GM12878 (cell line): ENCODE measurements around the gene LRP2BP. TPM values are rescaled to one million over a fixed set of nuclear protein-coding genes. Genes with fewer than 3 reads are reported as not detected.
"Not testable (repeated sequence)": the region's sequence is repeated elsewhere in the genome, so short reads cannot be mapped to it uniquely, and the experiment has no call there.

Source experiments
- ATAC-seq: fragments of 200-7000 bp; cut with Tn5 transposase; 3 replicates; pipeline ENCODE4 v1.9.1; 2020; ENCODE audit warnings: mild to moderate bottlenecking, moderate library complexity
- BruUV-seq: library from RNA; stranded (reverse); fragments of 400-500 nt; replicated peaks from 2 replicates; lab custom pipeline; 2021; lab: Mats Ljungman, UMichigan
- CTCF ChIA-PET: fragments of 300-600 bp; sonication (Branson Sonifier 250); formaldehyde crosslinking; extraction: SDS; loops from one replicate; lab custom pipeline; 2021; ENCODE audit warnings: inconsistent platforms; lab: Yijun Ruan, JAX
- POLR2A ChIA-PET: fragments of 350-600 bp; formaldehyde crosslinking; extraction: SDS; loops from one replicate; lab custom pipeline; 2021; ENCODE audit warnings: inconsistent platforms; lab: Charles Lee
- RAD21 ChIA-PET: fragments of 300-600 bp; sonication (Branson Sonifier 250); formaldehyde crosslinking; loops from one replicate; lab custom pipeline; 2023; ENCODE audit warnings: antibody characterized with exemption; ENCODE audit not compliant: unreplicated experiment; lab: Charles Lee
- SMC1A ChIA-PET: fragments of 300-600 bp; sonication (Branson Sonifier 250); formaldehyde crosslinking; loops from one replicate; lab custom pipeline; 2023; ENCODE audit not compliant: unreplicated experiment, uncharacterized antibody; lab: Charles Lee
- DNase-seq: peaks from one replicate; pipeline ENCODE4 v3.0.0-alpha.2; 2011; ENCODE audit warnings: low read depth, low spot score
- FAIRE-seq: peaks from 3 replicates; lab custom pipeline; 2011; peaks lifted over from hg19 to GRCh38; lab: Jason Lieb, UNC
- H2AFZ ChIP-seq: 2 replicates; pipeline ENCODE4 v1.6.0; 2011; ENCODE audit warnings: low read depth, low read length, control low read depth; ENCODE audit not compliant: control insufficient read depth
- H3K27ac ChIP-seq: 2 replicates; pipeline ENCODE4 v1.5.1; 2011; ENCODE audit warnings: control low read depth; ENCODE audit not compliant: control insufficient read depth, insufficient read depth
- H3K27me3 ChIP-seq, 2 experiments: replicated peaks in 1 of 2; 2 replicates each; pipeline versions ENCODE4 v1.6.0 to v1.6.1; 2011; ENCODE audit warnings: low read length in 1 of 2; ENCODE audit not compliant: control insufficient read depth in 2 of 2, insufficient read depth in 2 of 2
- H3K36me3 ChIP-seq, 2 experiments: 2 replicates each; pipeline ENCODE4 v1.5.1; 2011; ENCODE audit warnings: low read length in 1 of 2; ENCODE audit not compliant: control insufficient read depth in 2 of 2, insufficient read depth in 2 of 2
- H3K4me1 ChIP-seq: 2 replicates; pipeline ENCODE4 v1.6.1; 2011; ENCODE audit warnings: mild to moderate bottlenecking, low read length, moderate library complexity, mixed read lengths; ENCODE audit not compliant: control insufficient read depth, insufficient read depth
- H3K4me2 ChIP-seq: 2 replicates; pipeline ENCODE4 v1.6.0; 2011; ENCODE audit warnings: control low read depth; ENCODE audit not compliant: control insufficient read depth, insufficient read depth
- H3K4me3 ChIP-seq: fragments of 200-600 bp; sonication (generic); 2 replicates; pipeline ENCODE4 v1.5.1; 2016
- H3K79me2 ChIP-seq: 2 replicates; pipeline ENCODE4 v1.6.0; 2011; ENCODE audit warnings: low read length; ENCODE audit not compliant: control insufficient read depth, insufficient read depth
- H3K9ac ChIP-seq: 2 replicates; pipeline ENCODE4 v1.8.0; 2011; ENCODE audit warnings: low read length, control low read depth, mixed read lengths; ENCODE audit not compliant: control insufficient read depth, insufficient read depth
- H3K9me3 ChIP-seq: replicated peaks from 3 replicates; pipeline ENCODE4 v1.5.1; 2011; ENCODE audit warnings: mild to moderate bottlenecking, low read length; ENCODE audit not compliant: control insufficient read depth, insufficient read depth
- H4K20me1 ChIP-seq: 2 replicates; pipeline ENCODE4 v1.6.0; 2011; ENCODE audit not compliant: control insufficient read depth, insufficient read depth
- GATAD2B ChIP-seq: fragments of 450-650 bp; conservative IDR thresholded peaks from 2 replicates; pipeline ENCODE4 v1.6.1; 2017; ENCODE audit warnings: low read depth, mild to moderate bottlenecking, moderate library complexity
- MXI1 ChIP-seq: fragments of 150-350 bp; IDR thresholded peaks from 2 replicates; pipeline ENCODE4 v1.6.1; 2011; ENCODE audit warnings: low read depth, mild to moderate bottlenecking, inconsistent platforms, low read length, improper control_type of control experiment
- NRF1 ChIP-seq: conservative IDR thresholded peaks from 2 replicates; pipeline ENCODE4 v1.6.1; 2011; ENCODE audit warnings: mild to moderate bottlenecking, low read depth, low read length, improper control_type of control experiment
- RCOR1 ChIP-seq: conservative IDR thresholded peaks from 2 replicates; pipeline ENCODE4 v1.6.1; 2012; ENCODE audit warnings: low read depth, low read length, improper control_type of control experiment
- RFX5 ChIP-seq: IDR thresholded peaks from 2 replicates; pipeline ENCODE4 v1.6.1; 2011; ENCODE audit warnings: low read depth, low read length, improper control_type of control experiment
- TCF7 ChIP-seq: IDR thresholded peaks from 2 replicates; pipeline ENCODE4 v1.6.1; 2014; ENCODE audit warnings: antibody characterized with exemption, borderline replicate concordance
- ZNF24 ChIP-seq: fragments of 450-650 bp; IDR thresholded peaks from 2 replicates; pipeline ENCODE4 v1.6.1; 2017; ENCODE audit warnings: antibody characterized with exemption, mild to moderate bottlenecking
- ZNF622 ChIP-seq: fragments of 450-650 bp; IDR thresholded peaks from 2 replicates; pipeline ENCODE4 v1.6.1; 2017; ENCODE audit warnings: mild to moderate bottlenecking, inconsistent platforms
- WGBS: methylation state at CpG from one replicate; pipeline ENCODE4 v1.1.6; 2016; ENCODE audit warnings: low lambda C conversion rate; ENCODE audit not compliant: insufficient replicate concordance, insufficient coverage; ENCODE audit errors: missing lambda C conversion rate; 5-methylcytosine and 5-hydroxymethylcytosine counted together
- in situ Hi-C: fragments of 300-500 bp; cut with MboI; formaldehyde crosslinking; loops from 9 replicates; pipeline ENCODE4 v1.14.3; 2018; ENCODE audit warnings: mixed read lengths
- intact Hi-C: fragments of 100-400 bp; cut with micrococcal nuclease; formaldehyde crosslinking; loops from one replicate; pipeline ENCODE4 v1.14.2; 2022; ENCODE audit not compliant: unreplicated experiment
- polyA plus RNA-seq, 11 experiments: library from polyadenylated mRNA; depleted of rRNA in 4 of 11; unstranded in 6 of 11; stranded (reverse) in 5 of 11; fragments of >200 nt; fragmentation: Nextera tagmentation in 4 of 11; fragmentation: Illumina TruSeq in 1 of 11; extraction: Ambion mirVana in 4 of 11; extraction: Trizol in 1 of 11; gene quantifications; 1 replicate in 1 of 11; 2 replicates in 10 of 11; pipeline versions ENCODE4 v1.2.1 to v1.2.3, GENCODE V29; 2011 to 2016; ENCODE audit warnings: inconsistent platforms in 2 of 11, missing spikeins in 2 of 11, low read depth in 1 of 11
- total RNA-seq, 4 experiments: library from RNA; depleted of rRNA in 3 of 4; stranded (reverse); fragments of >200 nt in 3 of 4; fragmentation: Illumina TruSeq in 1 of 4; extraction: Trizol in 1 of 4; gene quantifications; 2 replicates each; pipeline versions ENCODE4 v1.2.1 to v1.2.3, GENCODE V29; 2013 to 2021

Gene LRP2BP
- total and polyA plus RNA-seq, 10 of the 15 experiments (the other 5 are each of a cell fraction or from before 2014, with no cell fraction given): 0.27 to 5.2 (median 1.0) TPM

DNA sequence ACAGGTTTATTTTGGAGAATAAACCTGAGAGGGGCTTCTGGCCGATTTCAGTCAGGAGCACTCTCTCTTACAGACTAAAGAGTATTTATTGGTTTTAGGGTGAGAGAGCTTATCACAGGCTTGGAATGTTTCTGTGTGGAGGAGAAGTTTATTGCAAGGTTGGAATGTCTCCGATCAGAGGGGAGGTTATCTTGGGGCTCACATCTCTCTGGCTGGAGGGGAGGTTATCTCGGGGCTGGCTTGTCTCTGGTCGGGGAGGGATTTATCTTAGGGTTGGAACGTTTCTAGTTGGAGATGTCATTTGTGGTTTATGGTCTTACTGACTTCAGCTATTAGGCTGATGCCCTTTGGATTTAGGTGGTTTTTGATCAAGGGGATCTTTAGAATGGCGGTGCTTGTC is 71.4 kb downstream of the LRP2BP start:
- H3K9me3 ChIP-seq, H3K27ac ChIP-seq, DNase-seq, H2AFZ ChIP-seq, RAD21 ChIA-PET, FAIRE-seq, intact Hi-C loops, BruUV-seq, ATAC-seq, H3K79me2 ChIP-seq, H3K4me2 ChIP-seq, H3K9ac ChIP-seq, in situ Hi-C loops, H3K4me3 ChIP-seq, H3K27me3 ChIP-seq, H4K20me1 ChIP-seq: not testable (repeated sequence)
- Histone ChIP-seq H3K4me1 (peaks cover 11% of the 10 kb centered on the region), H3K36me3 (peaks cover 3 to 24% of the 10 kb centered on the region in 2 experiments)
- ChIA-PET SMC1A (interaction anchor here (1.9 kb wide), 1 partner anchor 17 kb away, joined by 4 read pairs; no protein-coding TSS in a partner anchor), CTCF (interaction anchor here (1.0 kb wide), 1 partner anchor 9 kb away, joined by 3 read pairs; no protein-coding TSS in a partner anchor), POLR2A (interaction anchor here (1.0 to 1.1 kb wide), 2 partner anchors 13 to 26 kb away, joined by 3 to 6 read pairs; no protein-coding TSS in a partner anchor)
- WGBS: 93% methylated on average over 6 of the region's 6 CpGs

DNA sequence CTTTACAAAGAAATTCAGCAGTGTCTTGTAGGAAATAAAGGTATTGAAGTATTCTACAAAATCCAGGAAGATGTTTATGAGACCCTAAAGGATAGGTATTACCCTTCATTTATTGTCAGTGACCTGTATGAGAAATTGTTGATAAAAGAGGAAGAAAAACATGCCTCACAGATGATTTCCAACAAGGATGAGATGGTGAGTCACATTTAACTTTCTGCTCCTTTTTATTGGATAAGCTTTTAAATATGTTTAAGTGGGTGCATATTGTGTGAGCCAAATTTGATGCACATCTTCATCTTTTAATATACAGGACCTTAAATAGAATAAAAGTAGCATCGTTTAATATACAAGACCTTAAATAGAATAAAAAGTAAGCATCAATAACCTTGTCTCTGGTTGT is 72.1 kb downstream of the LRP2BP start:
- no TSS peak for BruUV-seq

More for the DNA sequence above, 72.1 kb downstream of the LRP2BP start:
- H3K27ac ChIP-seq: no peak overlapping the region
- DNase-seq (no peak), ATAC-seq (no peak), FAIRE-seq (no peak)
- ChIA-PET CTCF (interaction anchor here (1.0 to 1.8 kb wide), 2 partner anchors 8 to 9 kb away, joined by 3 to 4 read pairs; no protein-coding TSS in a partner anchor), POLR2A (interaction anchor here (1.0 kb wide), 1 partner anchor 12 kb away, joined by 3 read pairs; no protein-coding TSS in a partner anchor), SMC1A (interaction anchor here (1.3 to 1.9 kb wide), 4 partner anchors 10 to 30 kb away, joined by 3 to 5 read pairs (median 4); no protein-coding TSS in a partner anchor), RAD21 (interaction anchor here (0.6 kb wide), 1 partner anchor 190 kb away, joined by 3 read pairs; no protein-coding TSS in a partner anchor)
- no peak overlapping the region for H3K4me3 ChIP-seq
- no peak for TF ChIP-seq RCOR1
- TF ChIP-seq NRF1: no peak
- no peak for TF ChIP-seq RFX5
- TF ChIP-seq ZNF24: no peak
- TF ChIP-seq GATAD2B: no peak
- no peak for TF ChIP-seq MXI1
- TF ChIP-seq TCF7: no peak
- no peak for TF ChIP-seq ZNF622
- H2AFZ ChIP-seq: no peak overlapping the region
- peaks cover 1% of the 10 kb centered on the region; the same call in 2 of the 3 replicates for H3K9me3 ChIP-seq
- peaks cover 5% of the 10 kb centered on the region; the same call in 1 of the 2 replicates for H3K4me1 ChIP-seq
- H4K20me1 ChIP-seq: no peaks in the 10 kb centered on the region
- no peaks in the 10 kb centered on the region; the same call in 1 of the 2 replicates for H3K79me2 ChIP-seq
- H3K27me3 ChIP-seq: no peaks in the 10 kb centered on the region
- in situ Hi-C loops (no loop called here), intact Hi-C loops (no loop called here)
- no peak overlapping the region for H3K9ac ChIP-seq
- 46% methylated on average over 1 of the region's 1 CpG for WGBS
- no peak overlapping the region for H3K4me2 ChIP-seq
- H3K36me3 ChIP-seq: peaks cover 0 to 20% of the 10 kb centered on the region in 2 experiments; a peak in 3 of 4 replicates
